Pancreas (tissue), 10 donors: ENCODE data around the gene P2RX3. TPM values are rescaled to one million over a fixed set of nuclear protein-coding genes. Genes with fewer than 3 reads are reported as not detected.

ENCODE experiments used
- ATAC-seq, 4 donors: fragments of 200-7000 bp; cut with Tn5 transposase; one replicate each; pipeline versions ENCODE4 v1.8.0 to v1.9.1; 2020; ENCODE audit warnings: mild to moderate bottlenecking in 4 of 4, moderate library complexity in 4 of 4
- DNase-seq, 6 donors: peaks; one replicate each; pipeline ENCODE4 v3.0.0-alpha.2; 2020
- FAIRE-seq: peaks from 2 replicates; lab custom pipeline; 2012; peaks lifted over from hg19 to GRCh38; lab: Jason Lieb, UNC
- H3K27ac ChIP-seq, 4 donors: fragments of 200-600 bp; sonication (generic); 1 replicate in 3 of 4; 2 replicates in 1 of 4; pipeline versions ENCODE4 v1.5.0 to v1.8.0; 2020
- H3K27me3 ChIP-seq, 4 donors: fragments of 200-600 bp; one replicate each; pipeline ENCODE4 v1.8.0; 2021
- H3K36me3 ChIP-seq, 3 donors: fragments of 200-600 bp; sonication (generic) in 1 of 3; one replicate each; pipeline versions ENCODE4 v1.5.0 to v1.8.0; 2020 to 2021
- H3K4me1 ChIP-seq, 3 donors: fragments of 200-600 bp; one replicate each; pipeline ENCODE4 v1.8.0; 2021
- H3K4me3 ChIP-seq, 4 donors: fragments of 200-600 bp; sonication (generic) in 2 of 4; one replicate each; pipeline versions ENCODE4 v1.5.0 to v1.8.0; 2020 to 2021
- H3K9me3 ChIP-seq, 4 donors: fragments of 200-600 bp; one replicate each; pipeline ENCODE4 v1.8.0; 2021
- CTCF ChIP-seq, 4 donors: fragments of 200-600 bp; sonication (generic) in 3 of 4; IDR thresholded peaks; one replicate each; pipeline versions ENCODE4 v1.5.0 to v1.8.0; 2021; ENCODE audit warnings: antibody characterized with exemption in 4 of 4
- WGBS, 2 donors: extraction: QIAGEN DNeasy Blood & Tissue Kit; methylation state at CpG; one replicate each; pipeline ENCODE4 v1.1.7; 2013; 5-methylcytosine and 5-hydroxymethylcytosine counted together
- intact Hi-C, 3 donors: fragments of 100-400 bp; cut with DNase I; formaldehyde crosslinking; loops; one replicate each; pipeline versions ENCODE4 v1.11.1 to v1.14.2; 2022
- polyA plus RNA-seq, 2 donors: library from polyadenylated mRNA; stranded (reverse); fragments of 200-250 nt; gene quantifications; one replicate each; pipeline ENCODE4 v1.2.3, GENCODE V29; 2013
- total RNA-seq, 6 donors: library from RNA; stranded (reverse); fragmentation: NEBNext Ultra II Directional in 4 of 6; extraction: Animal tissue kit (Norgen Biotek cat#: 25700) in 4 of 6; gene quantifications; one replicate each; pipeline versions ENCODE4 v1.2.1 to v1.2.4, GENCODE V29; 2021 to 2023
- donor health status: healthy with polysubstance abuse.
- donor health status: DM: no; HTN: no; CAD: no; lungs with moderate emphysema.
- donor health status: DM: no; HTN: no; CAD: no.
- donor health status: control.
- donor health status: control.
- donor health status: Bipolar disorder and iron deficiency.
- donor health status: DM: yes; HTN: yes; CAD: no.
- donor health status: DM: no; HTN: no; CAD: no.
- donor health status: DM: no; HTN: no; CAD: no.
- donor health status: DM: yes; HTN: yes; CAD: no.

Gene P2RX3
- total and polyA plus RNA-seq, 8 donors: 0.07 to 0.16 (median 0.16) TPM; not detected in 5

DNA sequence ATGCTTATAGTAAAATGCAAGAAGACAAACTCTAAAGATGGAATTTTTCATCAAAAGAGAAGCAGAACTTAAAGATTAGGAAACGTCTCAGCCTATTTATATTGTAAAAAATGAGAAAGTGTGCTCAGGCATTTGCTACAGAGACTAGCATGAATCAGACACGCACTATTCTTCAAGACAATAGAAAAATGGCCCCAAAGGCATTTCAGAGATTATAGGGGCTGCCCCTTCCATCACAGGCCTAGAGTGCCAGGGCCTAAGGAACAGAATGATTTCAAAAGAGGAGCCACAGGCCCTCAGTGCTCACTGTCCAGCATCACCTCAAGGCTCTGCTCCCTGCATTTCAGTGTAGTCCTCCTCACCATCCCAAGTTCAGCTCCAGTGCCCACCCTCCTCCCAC lies 40.9 kb upstream of the P2RX3 start:
- H3K4me1 ChIP-seq: peaks cover 6 to 14% (median 10%) of the 10 kb centered on the region in 3 donors
- ATAC-seq (no peak), FAIRE-seq (no peak), DNase-seq (no peak)
- H3K27ac ChIP-seq: no peak overlapping the region
- TF ChIP-seq CTCF (IDR thresholded peaks at IDR 0.05): no peak
- H3K27me3 ChIP-seq: no peaks in the 10 kb centered on the region
- H3K9me3 ChIP-seq: no peaks in the 10 kb centered on the region
- WGBS, 2 donors: 91 to 96% methylated on average over 2 of the region's 2 CpGs
- intact Hi-C loops: no loop called here
- H3K36me3 ChIP-seq: peaks cover 23 to 39% (median 37%) of the 10 kb centered on the region in 3 donors
- H3K4me3 ChIP-seq: no peak overlapping the region

GRCh38 chr11:57299150-57299737 lies 38.9 kb upstream of the P2RX3 start:
- H3K4me1 ChIP-seq: peaks cover 9 to 13% (median 10%) of the 10 kb centered on the region in 3 donors
- intact Hi-C loops: no loop called here
- DNase-seq (no peak), ATAC-seq (no peak), FAIRE-seq (no peak)
- peaks cover 23 to 51% (median 39%) of the 10 kb centered on the region in 3 donors for H3K36me3 ChIP-seq
- no peaks in the 10 kb centered on the region for H3K27me3 ChIP-seq
- WGBS, 2 donors: 97 to 98% methylated on average over 5 of the region's 5 CpGs
- H3K27ac ChIP-seq: no peak overlapping the region
- no peak for TF ChIP-seq CTCF (IDR thresholded peaks at IDR 0.05)
- no peak overlapping the region for H3K4me3 ChIP-seq
- H3K9me3 ChIP-seq: no peaks in the 10 kb centered on the region

- Histone ChIP-seq H3K4me3 (no peak overlapping the region), H3K36me3 (peaks cover 23 to 51% (median 39%) of the 10 kb centered on the region in 3 donors), H3K4me1 (peaks cover 10 to 17% (median 12%) of the 10 kb centered on the region in 3 donors), H3K9me3 (no peaks in the 10 kb centered on the region), H3K27ac (no peak overlapping the region), H3K27me3 (no peaks in the 10 kb centered on the region)
- TF ChIP-seq CTCF (IDR thresholded peaks at IDR 0.05): no peak
- ATAC-seq (no peak), FAIRE-seq (no peak), DNase-seq (no peak)
- intact Hi-C loops: loop anchor here in 1 of 3 donors (10.0 kb wide), 1 partner anchor 56 kb away; no protein-coding TSS in a partner anchor
- 98 to 99% methylated on average over 10 of the region's 10 CpGs for WGBS, 2 donors
Observed at GRCh38 chr11:57300785-57301184, 37.4 kb upstream of the P2RX3 start.

- DNase-seq (no peak), ATAC-seq (no peak), FAIRE-seq (no peak)
- WGBS, 2 donors: 96 to 97% methylated on average over 27 of the region's 27 CpGs
- H3K36me3 ChIP-seq: peaks cover 23 to 51% (median 39%) of the 10 kb centered on the region in 3 donors
- no peak for TF ChIP-seq CTCF (IDR thresholded peaks at IDR 0.05)
- H3K27ac ChIP-seq: no peak overlapping the region
- no peaks in the 10 kb centered on the region for H3K27me3 ChIP-seq
- no peaks in the 10 kb centered on the region for H3K9me3 ChIP-seq
- no peak overlapping the region for H3K4me3 ChIP-seq
- intact Hi-C loops: loop anchor here in 1 of 3 donors (10.0 kb wide), 1 partner anchor 57 kb away; no protein-coding TSS in a partner anchor
- H3K4me1 ChIP-seq: peaks cover 12 to 24% (median 17%) of the 10 kb centered on the region in 3 donors
Observed at GRCh38 chr11:57301711-57302423, 36.3 kb upstream of the P2RX3 start.
